Loucy (cell line): ENCODE measurements around the gene ACAD10.

Source experiments
- EZH2phosphoT487 ChIP-seq: fragments of 200-600 bp; IDR thresholded peaks from 2 replicates; pipeline ENCODE4 v1.6.1; 2018; ENCODE audit warnings: antibody characterized with exemption, mild to moderate bottlenecking, moderate library complexity, borderline replicate concordance
- TF ChIP-seq, protein P1 (sequence below): fragments of 200-600 bp; sonication (generic); conservative IDR thresholded peaks from 2 replicates; pipeline ENCODE4 v1.5.1; 2014; ENCODE audit warnings: mild to moderate bottlenecking, antibody characterized with exemption, low read length

DNA sequence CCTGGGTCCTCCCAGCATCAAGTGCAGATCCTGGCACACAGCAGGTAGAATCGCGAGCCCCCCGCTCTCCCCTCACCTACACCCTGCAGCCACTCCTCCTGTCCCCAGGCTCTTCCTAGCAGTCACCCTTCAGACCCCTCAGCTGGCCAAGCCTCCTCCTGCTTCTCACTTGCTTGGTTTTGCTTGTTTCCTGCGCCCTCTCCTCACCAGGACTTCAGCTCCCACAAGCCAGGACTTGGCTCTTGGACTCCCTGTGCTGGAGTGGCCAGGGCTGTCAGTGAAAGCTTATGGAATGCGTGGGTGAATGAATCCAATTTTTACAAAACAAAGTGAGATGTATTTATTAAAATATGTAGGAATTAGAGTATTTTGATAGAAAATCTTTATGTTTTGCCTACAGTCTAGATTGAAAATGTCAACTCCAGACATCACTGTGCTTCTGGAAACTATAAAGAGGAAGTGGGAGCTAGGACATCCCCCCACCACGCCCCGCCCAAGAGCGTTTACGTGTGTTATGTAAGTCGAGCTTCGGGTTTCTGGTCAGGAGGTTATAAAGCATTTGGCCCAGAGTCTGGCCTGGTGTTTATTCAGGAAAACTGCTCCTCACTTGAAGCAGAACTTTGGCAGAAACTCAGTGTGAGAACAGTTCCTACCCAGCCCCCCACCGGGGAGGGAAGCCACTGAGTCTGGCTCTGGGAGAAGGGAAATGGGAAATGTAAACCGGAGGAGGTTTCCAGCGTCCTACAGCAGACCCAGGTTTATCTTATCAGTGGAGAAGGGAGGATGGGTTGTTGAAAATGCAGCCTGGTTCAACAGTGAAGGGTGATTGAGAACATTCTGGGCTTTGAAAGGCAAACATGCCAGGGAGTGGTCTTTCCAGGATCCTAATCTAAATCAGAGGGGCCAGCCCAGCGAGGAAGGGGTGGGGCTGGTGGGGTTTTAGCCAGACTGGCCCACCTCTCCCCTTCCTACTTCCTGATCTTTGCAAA lies 89.6 kb downstream of the ACAD10 start:
- TF ChIP-seq, protein P1, sequence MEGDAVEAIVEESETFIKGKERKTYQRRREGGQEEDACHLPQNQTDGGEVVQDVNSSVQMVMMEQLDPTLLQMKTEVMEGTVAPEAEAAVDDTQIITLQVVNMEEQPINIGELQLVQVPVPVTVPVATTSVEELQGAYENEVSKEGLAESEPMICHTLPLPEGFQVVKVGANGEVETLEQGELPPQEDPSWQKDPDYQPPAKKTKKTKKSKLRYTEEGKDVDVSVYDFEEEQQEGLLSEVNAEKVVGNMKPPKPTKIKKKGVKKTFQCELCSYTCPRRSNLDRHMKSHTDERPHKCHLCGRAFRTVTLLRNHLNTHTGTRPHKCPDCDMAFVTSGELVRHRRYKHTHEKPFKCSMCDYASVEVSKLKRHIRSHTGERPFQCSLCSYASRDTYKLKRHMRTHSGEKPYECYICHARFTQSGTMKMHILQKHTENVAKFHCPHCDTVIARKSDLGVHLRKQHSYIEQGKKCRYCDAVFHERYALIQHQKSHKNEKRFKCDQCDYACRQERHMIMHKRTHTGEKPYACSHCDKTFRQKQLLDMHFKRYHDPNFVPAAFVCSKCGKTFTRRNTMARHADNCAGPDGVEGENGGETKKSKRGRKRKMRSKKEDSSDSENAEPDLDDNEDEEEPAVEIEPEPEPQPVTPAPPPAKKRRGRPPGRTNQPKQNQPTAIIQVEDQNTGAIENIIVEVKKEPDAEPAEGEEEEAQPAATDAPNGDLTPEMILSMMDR, result no peak
- no peak for TF ChIP-seq EZH2phosphoT487
